GM18517 (cell line): ENCODE measurements around the gene CERKL.

ENCODE experiments used
- ATAC-seq: cut with Tn5 transposase; IDR thresholded peaks from one replicate; pipeline ENCODE4 v1.9.1; 2021; ENCODE audit warnings: mild to moderate bottlenecking, moderate library complexity; ENCODE audit not compliant: unreplicated experiment

Gene CERKL

GRCh38 chr2:181578829-181579228 lies 78.1 kb downstream of the CERKL start:
- ATAC-seq, result no peak

DNA sequence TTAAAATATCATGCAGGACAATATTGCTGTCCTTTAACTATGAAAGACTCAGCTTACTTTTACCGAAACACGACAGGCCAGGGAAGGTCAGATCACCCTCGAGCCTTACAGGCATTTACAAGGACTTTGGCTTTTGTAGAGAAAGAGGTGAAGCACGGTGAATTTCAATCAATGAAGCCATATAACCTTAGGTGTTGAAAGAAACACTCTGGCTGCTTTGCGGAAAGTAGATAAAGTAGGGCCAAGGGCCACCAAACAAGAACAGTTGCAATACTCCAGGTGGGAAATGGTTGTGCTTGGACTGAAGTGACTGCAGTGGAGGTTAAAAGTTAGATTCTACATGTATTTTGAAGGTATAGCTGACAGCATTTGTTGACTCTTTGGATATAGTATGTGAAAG lies 80.5 kb downstream of the CERKL start:
- ATAC-seq, result no peak

DNA sequence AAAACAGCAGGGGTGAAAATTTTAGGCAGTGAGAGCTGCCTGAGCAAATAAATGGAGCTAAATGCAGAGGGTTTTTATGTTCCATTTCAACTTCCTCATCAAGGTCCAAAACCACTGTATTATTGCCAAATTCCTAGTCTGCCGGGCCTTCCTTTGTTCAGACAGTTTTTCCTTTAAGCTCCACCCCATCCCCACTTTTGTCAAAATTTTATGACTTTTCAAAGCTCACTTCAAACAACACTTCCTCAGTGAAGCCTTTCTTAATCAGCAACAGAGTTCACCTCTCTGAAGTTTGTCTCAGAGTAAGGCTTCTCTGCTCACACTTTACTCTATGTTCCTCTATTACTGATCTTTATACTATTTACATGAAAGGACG lies 81.3 kb downstream of the CERKL start:
- ATAC-seq, result no peak

DNA sequence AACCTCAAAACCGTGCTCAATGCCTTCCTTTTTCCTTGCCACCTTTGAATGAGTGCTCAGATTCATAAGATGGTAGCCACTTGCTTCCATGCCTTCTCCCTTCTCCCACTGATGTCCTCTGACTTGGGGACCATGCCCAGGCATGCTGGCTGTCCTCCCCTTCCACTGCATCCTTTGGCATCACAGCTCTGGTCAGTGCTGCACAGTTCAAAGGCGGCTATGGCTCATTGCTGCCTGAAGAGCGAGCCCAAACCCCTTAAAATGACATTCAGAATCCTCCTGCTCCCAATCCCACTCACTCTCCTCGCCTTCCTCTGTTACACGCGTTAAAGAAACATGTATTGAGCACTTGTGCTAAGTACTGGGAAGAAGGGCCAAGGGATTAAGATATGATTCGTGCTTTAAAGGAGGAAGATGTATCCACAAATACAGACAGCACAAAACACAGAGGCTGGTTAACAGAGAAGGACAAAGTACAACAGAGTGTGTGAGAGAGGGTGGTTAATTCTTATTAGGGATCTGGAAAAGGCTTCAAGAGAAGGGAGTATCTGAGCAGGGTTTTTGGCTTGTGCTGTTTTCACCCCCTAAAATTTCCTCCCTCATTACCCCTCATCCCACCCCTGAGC lies 81.8 kb downstream of the CERKL start:
- ATAC-seq, result no peak

DNA sequence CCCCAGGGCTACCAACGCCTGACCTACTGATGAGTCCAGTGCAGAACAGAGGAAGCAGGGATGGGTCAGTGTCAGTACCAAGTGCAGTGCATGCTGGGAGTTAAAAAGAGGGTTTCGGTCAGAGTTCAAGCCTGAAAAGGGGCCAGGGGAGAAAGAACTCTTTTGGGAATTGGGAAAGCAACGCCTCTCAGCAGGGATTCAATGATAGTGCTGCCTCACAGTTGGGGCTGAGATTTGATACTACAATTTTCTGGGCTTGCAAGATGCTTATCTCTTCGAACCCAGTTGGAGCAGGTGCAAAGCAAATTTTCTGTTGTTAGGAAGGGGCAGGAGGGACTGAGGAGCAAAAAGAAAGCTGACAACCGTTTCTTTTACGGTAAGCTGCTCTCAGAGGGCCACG lies 82.6 kb downstream of the CERKL start:
- no peak for ATAC-seq

DNA sequence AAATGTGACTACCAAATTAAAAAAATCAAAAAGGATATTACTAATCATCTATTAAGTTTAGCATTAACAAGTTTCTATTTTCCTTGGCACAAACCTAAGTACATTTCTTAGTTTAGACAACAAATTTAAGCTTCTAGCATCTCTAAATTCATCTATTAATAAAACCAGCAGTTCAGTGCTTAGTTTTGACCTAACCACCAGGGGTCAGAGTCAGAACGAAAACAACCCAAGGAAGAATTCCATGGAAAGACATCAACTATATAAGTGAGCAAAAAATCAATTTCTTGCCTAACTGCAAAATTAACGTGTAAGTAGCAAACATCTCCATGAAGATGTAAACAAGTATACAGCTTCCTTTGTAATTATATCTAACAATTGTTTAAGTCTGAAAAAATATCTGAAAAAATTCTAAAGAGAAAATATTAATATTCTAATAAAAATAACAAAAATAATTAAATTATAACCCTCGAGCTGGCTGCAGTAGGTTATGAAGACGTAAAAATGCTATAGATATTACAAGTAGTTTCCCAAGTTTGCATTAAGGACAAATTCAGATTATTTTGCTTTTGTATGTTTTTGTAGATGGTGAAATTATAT lies 83.7 kb downstream of the CERKL start:
- ATAC-seq, result no peak

DNA sequence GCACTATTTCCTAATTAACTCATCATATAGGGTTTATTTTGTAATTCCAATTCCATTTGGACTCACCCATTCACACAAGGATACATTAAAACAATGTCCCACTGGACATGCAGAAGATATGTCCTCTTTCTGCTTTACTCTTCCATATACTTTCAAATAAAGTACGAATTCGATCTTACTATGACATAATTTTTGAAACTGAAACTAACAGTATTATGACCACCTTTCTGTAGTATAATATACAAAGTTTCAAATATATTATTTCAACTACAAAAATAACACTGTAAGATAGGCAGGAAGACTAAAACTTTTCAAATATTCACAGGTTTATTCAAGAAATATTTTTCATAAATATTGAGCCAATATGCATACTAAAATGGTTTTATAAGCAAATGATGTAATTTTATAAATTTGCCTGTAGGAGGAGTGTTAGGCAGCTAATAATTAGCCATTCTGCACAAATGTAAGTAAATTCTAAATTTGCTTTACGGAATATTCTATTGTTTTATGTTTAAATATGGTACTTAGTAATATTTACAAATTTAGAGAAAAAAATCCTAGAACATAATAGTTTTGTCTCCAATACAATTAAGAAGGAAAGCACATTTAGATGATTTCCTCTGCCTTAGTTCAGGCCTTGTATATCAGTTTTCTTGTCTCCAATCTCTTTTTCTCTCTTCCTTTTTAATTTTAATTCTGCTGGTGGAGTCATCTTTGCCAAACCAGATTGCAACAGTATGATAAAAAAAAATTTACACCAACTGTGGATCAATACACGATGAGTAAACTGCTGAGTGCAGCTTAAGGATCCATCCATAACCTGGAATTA lies 85.9 kb downstream of the CERKL start:
- ATAC-seq, result no peak

GRCh38 chr2:181570059-181570458 lies 86.8 kb downstream of the CERKL start:
- ATAC-seq, result no peak

DNA sequence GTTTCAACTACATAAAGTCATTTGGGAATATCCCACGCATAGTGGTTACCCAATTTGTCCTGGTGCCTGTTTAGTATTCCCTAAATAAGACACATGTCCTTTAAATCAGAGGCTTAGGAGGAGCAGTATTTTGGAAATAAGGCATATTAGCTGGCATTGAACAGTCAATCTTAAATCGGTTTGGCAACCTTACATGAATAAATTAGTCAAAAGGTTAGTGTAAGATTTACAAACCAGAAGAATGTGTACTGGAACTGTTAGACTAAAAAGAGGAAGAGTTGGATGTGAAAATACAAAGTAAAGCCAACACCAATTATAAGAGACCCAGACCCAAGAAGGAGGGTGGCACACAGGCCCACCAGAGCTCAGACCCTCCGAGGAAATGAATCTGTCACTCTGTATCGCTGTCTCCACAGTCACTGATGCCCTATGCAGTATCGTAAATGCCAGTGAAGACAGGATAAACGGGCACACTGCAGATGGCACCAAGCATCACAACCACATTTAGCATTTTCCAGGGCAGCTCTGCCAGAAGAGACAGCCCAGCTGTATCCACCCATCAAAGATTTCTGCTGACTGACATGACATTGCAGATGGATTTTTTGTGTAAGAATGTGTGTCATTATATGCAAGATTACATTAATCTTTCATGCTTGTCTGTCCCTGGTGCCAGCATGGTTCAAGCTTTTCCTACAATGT lies 90.4 kb downstream of the CERKL start:
- ATAC-seq, result no peak

GRCh38 chr2:181563101-181563692 lies 93.7 kb downstream of the CERKL start:
- no peak for ATAC-seq

DNA sequence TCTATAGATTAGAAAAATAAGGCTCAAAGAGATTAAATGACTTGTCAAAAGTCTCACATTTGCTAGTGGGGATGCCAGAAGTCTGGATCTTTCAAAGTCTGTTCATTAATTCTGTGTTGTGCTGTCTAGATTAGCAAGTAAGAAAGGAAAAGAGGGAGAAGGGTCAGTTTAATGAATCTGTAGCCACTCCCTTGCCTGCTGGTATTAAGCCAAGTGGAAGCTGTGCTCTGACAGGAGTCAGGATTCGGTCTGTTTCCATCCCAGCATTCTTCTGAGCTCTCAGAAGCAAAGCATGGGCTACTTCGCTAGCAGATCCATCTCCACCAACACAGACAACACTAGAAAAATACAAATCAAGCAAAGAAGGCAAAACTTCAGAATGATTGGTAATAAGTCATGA lies 98.5 kb downstream of the CERKL start:
- ATAC-seq, result no peak

DNA sequence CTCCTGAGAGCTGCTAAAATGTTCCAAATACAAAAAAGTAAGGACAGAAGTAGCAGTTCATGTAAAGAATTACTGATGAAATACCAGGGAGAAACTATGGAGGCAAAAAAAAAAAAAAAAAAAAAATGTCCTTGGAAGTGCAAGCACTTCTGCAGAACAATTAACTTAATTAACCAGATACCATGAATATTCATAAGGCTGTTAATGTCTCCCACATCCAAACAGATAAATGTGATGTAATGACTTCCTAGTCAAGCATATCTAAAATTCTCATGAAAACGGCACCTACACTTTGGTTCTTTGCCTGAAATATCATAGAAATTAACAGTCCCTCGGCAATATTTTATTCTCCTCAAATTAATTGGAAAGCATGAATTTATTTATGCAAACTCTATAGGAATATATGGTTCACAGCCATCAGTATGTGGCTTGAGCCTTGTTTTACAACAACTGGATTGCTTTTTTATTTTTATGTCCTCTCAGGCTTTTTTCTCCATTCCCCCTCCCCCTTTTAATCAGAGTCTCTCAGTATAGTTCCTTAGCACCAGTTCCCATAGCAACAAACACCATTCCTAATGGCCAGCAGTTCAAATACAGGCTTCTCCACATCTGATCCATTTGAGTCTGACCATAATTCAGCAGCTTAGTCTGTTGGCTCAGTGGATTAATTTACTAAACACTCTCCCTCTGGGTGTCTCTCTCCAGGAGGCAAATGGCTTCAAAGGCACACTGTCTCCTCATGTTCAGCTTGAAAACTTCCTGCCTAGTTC lies 102.7 kb downstream of the CERKL start:
- ATAC-seq, result no peak

DNA sequence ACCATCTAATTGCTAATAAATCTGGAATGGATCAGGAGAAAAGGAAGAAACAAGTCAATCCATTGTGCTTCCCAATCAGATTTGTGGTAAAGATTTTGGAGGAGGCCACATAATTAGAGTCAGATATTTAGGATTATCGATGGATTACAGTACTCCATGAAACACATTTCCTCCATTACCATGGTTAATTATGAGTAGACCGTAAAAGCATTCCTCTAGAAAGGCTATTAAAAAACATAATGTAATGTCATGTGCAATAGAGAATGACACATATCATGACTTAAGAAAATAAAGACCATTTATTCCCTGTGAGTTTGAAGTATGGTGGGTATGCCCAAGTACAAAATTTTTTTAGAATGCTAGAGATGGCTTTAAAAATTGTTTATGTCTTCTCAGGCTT lies 103.7 kb downstream of the CERKL start:
- ATAC-seq, result no peak

DNA sequence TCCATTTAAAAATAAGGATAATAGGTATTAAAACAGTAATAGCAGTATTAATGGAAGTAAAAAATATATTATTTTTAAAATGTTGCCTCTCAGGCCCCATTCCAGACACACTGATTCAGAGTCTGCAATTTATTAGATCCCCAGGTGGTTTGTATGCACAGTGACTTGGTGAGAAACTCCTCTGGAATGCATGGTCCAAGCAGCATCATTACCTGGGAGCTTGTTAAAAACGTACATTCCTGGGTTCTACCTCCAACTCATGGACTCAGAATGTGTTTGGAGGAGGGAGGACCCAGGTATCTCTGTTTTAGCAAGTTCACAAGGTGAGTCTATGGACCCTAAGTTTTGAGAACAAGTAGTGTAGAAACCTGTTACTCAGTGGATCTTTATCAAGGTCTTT lies 104.1 kb downstream of the CERKL start:
- ATAC-seq, result no peak

- ATAC-seq, result no peak
Measured at GRCh38 chr2:181546086-181546485, 110.8 kb downstream of the CERKL start.

DNA sequence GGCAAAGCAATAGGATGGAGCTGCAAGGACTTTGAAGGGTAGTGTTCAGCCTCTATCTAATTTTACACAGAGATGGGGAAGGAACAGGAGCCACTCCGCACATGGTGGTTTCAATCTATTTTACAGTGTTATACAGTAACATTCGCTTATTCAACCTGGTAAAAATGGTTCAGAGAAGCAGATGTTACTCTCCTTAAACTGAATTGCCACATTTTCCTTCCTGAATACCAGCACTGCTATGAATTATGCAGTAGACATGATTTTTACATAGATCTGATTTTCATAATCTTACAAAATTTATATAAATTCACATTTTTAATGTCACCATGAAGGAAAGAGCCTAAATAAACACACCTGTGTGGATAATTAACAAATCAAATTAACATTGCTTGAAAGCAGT lies 114.7 kb downstream of the CERKL start:
- ATAC-seq, result no peak

- no peak for ATAC-seq
Measured at GRCh38 chr2:181540421-181540820, 116.5 kb downstream of the CERKL start.

- ATAC-seq, result no peak
Measured at GRCh38 chr2:181536730-181537129, 120.2 kb downstream of the CERKL start.

DNA sequence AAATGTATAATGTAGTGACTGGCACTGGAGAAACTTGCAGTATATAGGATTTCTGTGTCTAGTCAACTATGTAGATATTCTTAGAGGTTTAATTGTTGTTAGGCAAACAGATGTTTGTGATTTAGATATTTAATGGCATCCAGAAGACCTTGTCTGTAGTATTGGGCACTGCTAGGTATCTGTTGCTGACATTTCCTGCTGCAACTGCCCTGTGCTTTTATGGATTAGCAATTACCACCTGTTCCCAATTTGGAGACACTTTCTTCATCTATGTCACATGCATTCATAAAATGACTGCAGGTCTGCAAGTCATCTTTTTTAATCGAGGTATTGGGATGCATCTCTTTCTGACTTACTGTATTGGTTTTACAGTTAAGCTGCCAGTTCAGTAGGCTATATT lies 128.5 kb downstream of the CERKL start:
- no peak for ATAC-seq

DNA sequence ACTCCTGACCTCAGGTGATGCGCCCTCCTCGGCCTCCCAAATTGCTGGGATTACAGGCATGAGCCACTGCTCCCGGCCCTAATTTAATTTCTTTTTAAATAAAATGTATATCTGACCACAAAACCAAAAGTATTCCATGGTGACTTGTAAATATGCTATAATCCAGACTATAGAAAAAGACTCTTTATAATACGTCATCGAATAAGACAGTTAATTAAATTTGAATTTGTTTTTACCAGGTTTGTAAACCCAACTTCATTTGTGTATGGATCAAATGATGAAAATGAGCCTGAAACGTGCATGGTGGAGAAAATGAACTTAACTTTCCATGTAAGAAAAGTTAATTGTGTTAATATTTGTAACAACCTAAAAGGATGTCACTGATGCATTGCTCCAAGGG lies 129.8 kb downstream of the CERKL start:
- no peak for ATAC-seq

GRCh38 chr2:181526014-181526413 lies 130.9 kb downstream of the CERKL start:
- ATAC-seq, result no peak
